ENCODE results near the gene OSBP2. TPM values are rescaled to one million over a fixed set of nuclear protein-coding genes. Genes with fewer than 3 reads are reported as not detected.

The OSBP2 gene
- total RNA-seq, 2 donors from 2014 or later, result 6.8 to 11.1 TPM

- Histone ChIP-seq H3K9me3 (ENCODE audit: control insufficient read depth, low read length) (no peaks in the 10 kb centered on the region), H3K27me3 (ENCODE audit: control insufficient read depth, insufficient read depth, low read length, poor library complexity, severe bottlenecking) (no peaks in the 10 kb centered on the region), H3K4me1 (ENCODE audit: control insufficient read depth, insufficient read depth, low read length) (no peaks in the 10 kb centered on the region), H3K27ac (ENCODE audit: low read depth, low read length) (no peak overlapping the region), H3K4me3 (ENCODE audit: low read length) (no peak overlapping the region), H3K9ac (ENCODE audit: extremely low read depth, low read length, poor library complexity, severe bottlenecking) (no peak overlapping the region), H3K36me3 (ENCODE audit: control insufficient read depth, insufficient read depth, low read length) (no peaks in the 10 kb centered on the region)
- Mint-ChIP-seq H3K27ac (no peak overlapping the region), H3K9me3 (no peaks in the 10 kb centered on the region), H3K36me3 (ENCODE audit: low read depth) (no peaks in the 10 kb centered on the region), H3K27me3 (ENCODE audit: insufficient read depth) (no peaks in the 10 kb centered on the region), H3K4me1 (no peaks in the 10 kb centered on the region), H3K4me3 (no peak overlapping the region)
- DNase-seq, result no peak
- WGBS, 2 experiments (ENCODE audit: insufficient coverage in 1 of 2, insufficient read length in 1 of 2), result 92 to 96% methylated on average over 3 to 6 of the region's 6 CpGs
- no peak for TF ChIP-seq CTCF (conservative IDR thresholded peaks at IDR 0.05)
Observed at GRCh38 chr22:30742291-30743256, 47.9 kb downstream of the OSBP2 start.

- TF ChIP-seq CTCF (conservative IDR thresholded peaks at IDR 0.05), result no peak
- H3K4me1 Mint-ChIP-seq, result no peaks in the 10 kb centered on the region
- H3K36me3 Mint-ChIP-seq (ENCODE audit: low read depth), result no peaks in the 10 kb centered on the region
- Histone ChIP-seq H3K27ac (ENCODE audit: low read depth, low read length) (no peak overlapping the region), H3K9ac (ENCODE audit: extremely low read depth, low read length, poor library complexity, severe bottlenecking) (no peak overlapping the region), H3K27me3 (ENCODE audit: control insufficient read depth, insufficient read depth, low read length, poor library complexity, severe bottlenecking) (no peaks in the 10 kb centered on the region), H3K36me3 (ENCODE audit: control insufficient read depth, insufficient read depth, low read length) (no peaks in the 10 kb centered on the region), H3K4me1 (ENCODE audit: control insufficient read depth, insufficient read depth, low read length) (no peaks in the 10 kb centered on the region), H3K9me3 (ENCODE audit: control insufficient read depth, low read length) (no peaks in the 10 kb centered on the region), H3K4me3 (ENCODE audit: low read length) (no peak overlapping the region)
- H3K4me3 Mint-ChIP-seq, result no peak overlapping the region
- 93 to 100% methylated on average over 6 to 9 of the region's 10 CpGs for WGBS, 2 experiments (ENCODE audit: insufficient coverage in 1 of 2, insufficient read length in 1 of 2)
- H3K9me3 Mint-ChIP-seq, result no peaks in the 10 kb centered on the region
- DNase-seq, result no peak
- no peak overlapping the region for H3K27ac Mint-ChIP-seq
- no peaks in the 10 kb centered on the region for H3K27me3 Mint-ChIP-seq (ENCODE audit: insufficient read depth)
Observed at GRCh38 chr22:30743257-30744020, 48.8 kb downstream of the OSBP2 start.

GRCh38 chr22:30744224-30744623 lies 49.5 kb downstream of the OSBP2 start:
- no peak overlapping the region for H3K9ac ChIP-seq (ENCODE audit: extremely low read depth, low read length, poor library complexity, severe bottlenecking)
- no peaks in the 10 kb centered on the region for H3K4me1 ChIP-seq (ENCODE audit: control insufficient read depth, insufficient read depth, low read length)
- Mint-ChIP-seq H3K36me3 (ENCODE audit: low read depth) (no peaks in the 10 kb centered on the region), H3K27ac (no peak overlapping the region), H3K9me3 (no peaks in the 10 kb centered on the region), H3K4me1 (no peaks in the 10 kb centered on the region), H3K27me3 (ENCODE audit: insufficient read depth) (no peaks in the 10 kb centered on the region), H3K4me3 (no peak overlapping the region)
- no peaks in the 10 kb centered on the region for H3K27me3 ChIP-seq (ENCODE audit: control insufficient read depth, insufficient read depth, low read length, poor library complexity, severe bottlenecking)
- no peak for TF ChIP-seq CTCF (conservative IDR thresholded peaks at IDR 0.05)
- WGBS, 2 experiments (ENCODE audit: insufficient coverage in 1 of 2, insufficient read length in 1 of 2), result 93% methylated on average over 3 of the region's 3 CpGs
- no peaks in the 10 kb centered on the region for H3K9me3 ChIP-seq (ENCODE audit: control insufficient read depth, low read length)
- no peak overlapping the region for H3K27ac ChIP-seq (ENCODE audit: low read depth, low read length)
- H3K36me3 ChIP-seq (ENCODE audit: control insufficient read depth, insufficient read depth, low read length), result no peaks in the 10 kb centered on the region
- no peak overlapping the region for H3K4me3 ChIP-seq (ENCODE audit: low read length)
- no peak for DNase-seq
